Smooth muscle cell (in vitro differentiated cells): ENCODE data around the gene MARK3. TPM values are rescaled to one million over a fixed set of nuclear protein-coding genes. Genes with fewer than 3 reads are reported as not detected.

Experiments
- DNase-seq: peaks from one replicate; lab custom pipeline; 2025; ENCODE audit not compliant: unreplicated experiment; lab: John Stamatoyannopoulos, UW
- H2AFZ ChIP-seq: fragments of 200-600 bp; sonication (generic); 2 replicates; pipeline ENCODE4 v1.6.0; 2016; ENCODE audit warnings: antibody characterized with exemption, low read depth, mild to moderate bottlenecking
- H3F3A ChIP-seq: fragments of 200-600 bp; sonication (generic); 2 replicates; pipeline ENCODE4 v1.6.0; 2017; ENCODE audit warnings: antibody characterized with exemption, low read depth
- H3K27ac ChIP-seq: fragments of 200-600 bp; sonication (generic); 2 replicates; pipeline ENCODE4 v1.5.1; 2016; ENCODE audit warnings: low read depth, mild to moderate bottlenecking
- H3K27me3 ChIP-seq: fragments of 200-600 bp; sonication (generic); 2 replicates; pipeline ENCODE4 v1.6.1; 2016; ENCODE audit warnings: low read depth, mild to moderate bottlenecking
- H3K36me3 ChIP-seq: fragments of 200-600 bp; sonication (generic); 2 replicates; pipeline ENCODE4 v1.5.1; 2016; ENCODE audit warnings: low read depth
- H3K4me1 ChIP-seq: fragments of 200-600 bp; sonication (generic); 2 replicates; pipeline ENCODE4 v1.5.1; 2016; ENCODE audit warnings: low read depth
- H3K4me2 ChIP-seq: fragments of 200-600 bp; sonication (generic); 2 replicates; pipeline ENCODE4 v1.6.0; 2016; ENCODE audit warnings: mild to moderate bottlenecking
- H3K4me3 ChIP-seq: fragments of 200-600 bp; sonication (generic); 2 replicates; pipeline ENCODE4 v1.5.1; 2016; ENCODE audit warnings: mild to moderate bottlenecking
- H3K79me2 ChIP-seq: fragments of 200-600 bp; sonication (generic); 2 replicates; pipeline ENCODE4 v1.6.0; 2016; ENCODE audit warnings: low read depth, mild to moderate bottlenecking
- H3K9ac ChIP-seq: fragments of 200-600 bp; sonication (generic); 2 replicates; pipeline ENCODE4 v1.6.0; 2016; ENCODE audit warnings: low read depth
- H3K9me3 ChIP-seq: fragments of 200-600 bp; sonication (generic); replicated peaks from 2 replicates; pipeline ENCODE4 v1.5.1; 2016; ENCODE audit warnings: low read depth
- H4K20me1 ChIP-seq: fragments of 200-600 bp; sonication (generic); 2 replicates; pipeline ENCODE4 v1.6.0; 2016; ENCODE audit warnings: low read depth
- WGBS: methylation state at CpG from one replicate; pipeline ENCODE4 v1.1.7; 2016; ENCODE audit warnings: low lambda C conversion rate; 5-methylcytosine and 5-hydroxymethylcytosine counted together
- polyA plus RNA-seq: library from polyadenylated mRNA; unstranded; fragments of >200 nt; fragmentation: Nextera tagmentation; extraction: Ambion mirVana; gene quantifications from 2 replicates; pipeline ENCODE4 v1.2.1, GENCODE V29; 2016
- total RNA-seq: library from RNA; depleted of rRNA; stranded (reverse); fragments of >200 nt; gene quantifications from 2 replicates; pipeline ENCODE4 v1.2.3, GENCODE V29; 2014
- TF ChIP-seq, protein P1 (sequence below): fragments of 200-600 bp; sonication (generic); IDR thresholded peaks from 2 replicates; pipeline ENCODE4 v1.5.1; 2017; ENCODE audit warnings: borderline replicate concordance, mild to moderate bottlenecking, antibody characterized with exemption; ENCODE audit not compliant: insufficient read depth, poor library complexity, severe bottlenecking

MARK3 gene
- total and polyA plus RNA-seq, 2 experiments from 2014 or later, result 63.2 to 68.4 TPM

DNA sequence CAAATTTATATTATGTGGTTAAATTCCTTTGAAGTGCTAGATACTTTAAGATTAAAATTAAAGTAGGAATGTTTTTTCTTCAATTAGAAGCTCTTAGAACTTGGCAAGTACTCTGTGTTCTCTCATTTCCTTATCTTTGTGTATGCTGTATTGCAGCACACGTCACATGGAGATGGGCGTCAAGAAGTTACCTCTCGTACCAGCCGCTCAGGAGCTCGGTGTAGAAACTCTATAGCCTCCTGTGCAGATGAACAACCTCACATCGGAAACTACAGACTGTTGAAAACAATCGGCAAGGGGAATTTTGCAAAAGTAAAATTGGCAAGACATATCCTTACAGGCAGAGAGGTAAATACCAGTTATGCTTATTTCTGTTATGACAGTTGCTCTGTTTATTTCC lies 19.7 kb downstream of the MARK3 start:
- H2AFZ ChIP-seq, result no peak overlapping the region
- H3K27me3 ChIP-seq, result no peaks in the 10 kb centered on the region
- 90% methylated on average over 7 of the region's 7 CpGs for WGBS
- H3F3A ChIP-seq, result peaks cover 20% of the 10 kb centered on the region
- H3K4me1 ChIP-seq, result peaks cover 33% of the 10 kb centered on the region
- no peaks in the 10 kb centered on the region for H3K9me3 ChIP-seq
- no peak overlapping the region for H3K4me3 ChIP-seq
- no peak overlapping the region for H3K27ac ChIP-seq
- no peak for DNase-seq
- peaks cover 99% of the 10 kb centered on the region for H3K79me2 ChIP-seq
- no peak overlapping the region for H3K9ac ChIP-seq
- H3K4me2 ChIP-seq, result no peak overlapping the region
- H3K36me3 ChIP-seq, result no peaks in the 10 kb centered on the region
- peaks cover 98% of the 10 kb centered on the region for H4K20me1 ChIP-seq
- TF ChIP-seq, protein P1, sequence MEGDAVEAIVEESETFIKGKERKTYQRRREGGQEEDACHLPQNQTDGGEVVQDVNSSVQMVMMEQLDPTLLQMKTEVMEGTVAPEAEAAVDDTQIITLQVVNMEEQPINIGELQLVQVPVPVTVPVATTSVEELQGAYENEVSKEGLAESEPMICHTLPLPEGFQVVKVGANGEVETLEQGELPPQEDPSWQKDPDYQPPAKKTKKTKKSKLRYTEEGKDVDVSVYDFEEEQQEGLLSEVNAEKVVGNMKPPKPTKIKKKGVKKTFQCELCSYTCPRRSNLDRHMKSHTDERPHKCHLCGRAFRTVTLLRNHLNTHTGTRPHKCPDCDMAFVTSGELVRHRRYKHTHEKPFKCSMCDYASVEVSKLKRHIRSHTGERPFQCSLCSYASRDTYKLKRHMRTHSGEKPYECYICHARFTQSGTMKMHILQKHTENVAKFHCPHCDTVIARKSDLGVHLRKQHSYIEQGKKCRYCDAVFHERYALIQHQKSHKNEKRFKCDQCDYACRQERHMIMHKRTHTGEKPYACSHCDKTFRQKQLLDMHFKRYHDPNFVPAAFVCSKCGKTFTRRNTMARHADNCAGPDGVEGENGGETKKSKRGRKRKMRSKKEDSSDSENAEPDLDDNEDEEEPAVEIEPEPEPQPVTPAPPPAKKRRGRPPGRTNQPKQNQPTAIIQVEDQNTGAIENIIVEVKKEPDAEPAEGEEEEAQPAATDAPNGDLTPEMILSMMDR, result no peak

DNA sequence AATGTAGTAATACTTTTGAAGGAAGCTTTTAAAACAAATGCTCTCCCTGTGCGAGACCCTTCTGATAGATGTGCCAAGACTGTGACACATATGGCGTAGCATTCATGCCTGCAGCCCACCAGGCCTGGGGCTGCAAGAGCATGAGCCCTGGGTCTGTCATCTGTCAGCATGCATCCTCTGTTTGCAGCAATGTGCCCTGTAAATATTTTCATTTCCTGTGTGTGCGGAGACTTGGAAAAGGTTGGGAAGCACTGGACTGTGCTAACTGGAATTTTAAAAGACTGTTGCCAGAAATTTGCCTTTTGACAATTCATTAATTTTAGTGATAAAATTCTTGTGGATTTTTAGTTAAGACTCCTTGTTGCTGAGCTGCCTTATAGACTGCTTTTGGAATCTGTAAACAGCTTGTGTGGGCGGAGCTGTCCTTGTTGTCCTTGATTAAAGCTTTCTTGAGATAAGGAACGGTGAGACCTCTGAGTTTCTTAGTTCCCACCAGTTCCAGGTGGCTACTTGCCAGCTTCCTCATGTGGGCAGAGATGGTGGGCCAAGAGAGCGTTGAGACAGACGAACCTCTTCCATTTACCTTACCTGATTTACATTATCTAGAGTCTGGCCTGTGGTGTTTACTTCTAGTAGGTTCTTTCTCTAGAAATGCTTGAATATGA lies 23.4 kb downstream of the MARK3 start:
- Histone ChIP-seq H3K9me3 (no peaks in the 10 kb centered on the region), H3K79me2 (peaks cover 98% of the 10 kb centered on the region), H4K20me1 (peaks cover 98% of the 10 kb centered on the region), H3K4me2 (no peak overlapping the region), H3K9ac (no peak overlapping the region), H3K27ac (no peak overlapping the region), H3F3A (no peaks in the 10 kb centered on the region), H3K27me3 (no peaks in the 10 kb centered on the region), H2AFZ (no peak overlapping the region), H3K36me3 (peaks cover under 1% of the 10 kb centered on the region), H3K4me1 (peaks cover 7% of the 10 kb centered on the region), H3K4me3 (no peak overlapping the region)
- TF ChIP-seq, protein P1, result no peak
- DNase-seq, result no peak
- 70% methylated on average over 7 of the region's 7 CpGs for WGBS

DNA sequence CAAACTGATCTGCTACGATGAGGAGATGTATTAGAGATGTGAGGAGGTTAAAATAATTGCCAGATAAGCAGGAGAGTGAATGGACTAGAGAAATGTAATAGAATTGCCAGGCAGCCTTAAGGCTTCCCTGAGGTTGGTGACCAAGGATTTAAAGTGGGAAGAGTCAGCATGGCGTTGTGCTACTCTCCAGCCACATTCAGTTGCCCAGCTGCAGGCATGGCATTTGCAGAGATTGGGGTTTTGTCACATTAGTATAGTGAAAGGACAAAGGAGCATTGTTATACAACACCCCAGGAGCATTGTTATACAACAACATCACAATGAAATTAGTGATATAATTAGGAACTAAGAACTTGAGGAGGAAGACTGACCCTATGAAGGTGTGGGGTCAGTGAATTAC lies 31.7 kb downstream of the MARK3 start:
- Histone ChIP-seq H4K20me1 (peaks cover 98% of the 10 kb centered on the region), H3K4me2 (peak overlapping the region; percentile 77), H3K79me2 (peaks cover 88% of the 10 kb centered on the region), H3K9ac (no peak overlapping the region), H3K9me3 (no peaks in the 10 kb centered on the region), H3K4me3 (no peak overlapping the region), H3K36me3 (peaks cover 3% of the 10 kb centered on the region), H3K27ac (peak overlapping the region; percentile 33), H3K27me3 (no peaks in the 10 kb centered on the region), H3K4me1 (peaks cover 14% of the 10 kb centered on the region), H2AFZ (no peak overlapping the region), H3F3A (peaks cover 17% of the 10 kb centered on the region)
- WGBS, result 88% methylated on average over 2 of the region's 2 CpGs
- no peak for DNase-seq
- TF ChIP-seq, protein P1, result no peak

DNA sequence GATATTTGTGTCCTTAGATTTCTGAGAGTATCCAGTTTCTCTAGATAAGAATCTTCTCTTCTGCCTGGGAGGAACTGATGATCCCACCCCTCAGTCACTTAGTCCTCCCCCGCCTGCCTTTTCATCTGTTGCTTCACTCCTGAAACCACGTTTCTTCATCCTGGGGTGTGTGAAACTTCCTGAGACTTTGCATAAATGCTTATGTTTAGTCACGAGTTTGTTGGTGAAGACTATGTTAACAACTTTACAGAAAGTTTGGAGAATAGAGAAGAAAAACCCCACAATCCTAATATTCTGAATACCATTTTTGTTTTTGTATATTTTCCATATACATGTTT lies 33.2 kb downstream of the MARK3 start:
- Histone ChIP-seq H3K79me2 (peaks cover 82% of the 10 kb centered on the region), H3K36me3 (peaks cover 3% of the 10 kb centered on the region), H2AFZ (no peak overlapping the region), H3K4me2 (peak overlapping the region; percentile 73), H3K4me3 (no peak overlapping the region), H3K9me3 (no peaks in the 10 kb centered on the region), H3K4me1 (peaks cover 18% of the 10 kb centered on the region), H3F3A (peaks cover 17% of the 10 kb centered on the region), H3K27ac (peak overlapping the region; percentile 67), H3K9ac (no peak overlapping the region), H4K20me1 (peaks cover 98% of the 10 kb centered on the region), H3K27me3 (no peaks in the 10 kb centered on the region)
- TF ChIP-seq, protein P1, result no peak
- 11% methylated on average over 3 of the region's 3 CpGs for WGBS
- DNase-seq, result no peak
